GM19023 (cell line): ENCODE results near the gene MED10.

Source experiments
- ATAC-seq: cut with Tn5 transposase; IDR thresholded peaks from one replicate; pipeline ENCODE4 v1.9.1; 2021; ENCODE audit warnings: mild to moderate bottlenecking, moderate library complexity; ENCODE audit not compliant: unreplicated experiment

The MED10 gene

DNA sequence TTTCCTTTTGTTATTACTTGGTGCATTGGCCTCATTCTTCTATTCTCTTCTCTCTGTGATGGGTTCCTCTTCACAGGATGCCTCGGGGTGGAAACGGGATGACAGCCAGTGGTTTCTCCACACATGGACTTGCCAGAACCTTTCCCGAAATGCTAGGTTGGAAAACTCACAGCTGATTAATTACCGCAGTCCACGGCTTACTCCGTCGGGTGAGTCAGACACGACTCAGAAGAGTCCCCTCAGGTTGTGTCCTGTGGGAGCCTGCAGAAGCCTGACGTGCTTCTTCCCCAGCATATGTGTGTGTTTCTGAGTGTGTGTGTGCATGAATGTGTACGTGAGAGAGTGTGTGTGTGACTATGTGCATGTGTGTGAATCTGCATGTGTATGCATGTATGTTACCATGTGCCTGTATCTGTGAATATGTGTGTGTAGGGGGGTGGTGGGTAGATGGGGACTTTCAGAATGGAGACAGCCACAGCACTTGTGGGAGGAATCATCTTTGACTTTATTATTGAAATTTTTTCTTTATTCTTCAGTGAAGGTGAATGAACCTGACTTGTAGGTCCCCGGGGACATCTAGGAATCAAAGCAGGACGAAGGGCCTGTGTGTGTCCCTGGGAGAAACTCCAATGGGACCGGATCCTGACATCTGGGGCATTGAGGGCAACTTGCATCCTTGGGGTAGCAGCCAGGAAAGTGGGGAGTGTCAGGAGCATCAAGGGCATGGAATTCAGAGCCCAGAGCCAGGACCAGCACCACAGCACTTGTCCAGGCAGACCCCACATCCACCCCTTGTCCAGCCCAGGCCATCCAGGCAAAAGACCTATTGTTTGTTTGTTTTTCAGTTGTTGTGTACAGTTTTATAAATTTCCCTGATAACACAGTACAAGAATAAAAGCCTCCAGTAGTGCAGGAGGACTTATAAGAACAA, 21.9 kb upstream of the MED10 start:
- ATAC-seq: no peak

DNA sequence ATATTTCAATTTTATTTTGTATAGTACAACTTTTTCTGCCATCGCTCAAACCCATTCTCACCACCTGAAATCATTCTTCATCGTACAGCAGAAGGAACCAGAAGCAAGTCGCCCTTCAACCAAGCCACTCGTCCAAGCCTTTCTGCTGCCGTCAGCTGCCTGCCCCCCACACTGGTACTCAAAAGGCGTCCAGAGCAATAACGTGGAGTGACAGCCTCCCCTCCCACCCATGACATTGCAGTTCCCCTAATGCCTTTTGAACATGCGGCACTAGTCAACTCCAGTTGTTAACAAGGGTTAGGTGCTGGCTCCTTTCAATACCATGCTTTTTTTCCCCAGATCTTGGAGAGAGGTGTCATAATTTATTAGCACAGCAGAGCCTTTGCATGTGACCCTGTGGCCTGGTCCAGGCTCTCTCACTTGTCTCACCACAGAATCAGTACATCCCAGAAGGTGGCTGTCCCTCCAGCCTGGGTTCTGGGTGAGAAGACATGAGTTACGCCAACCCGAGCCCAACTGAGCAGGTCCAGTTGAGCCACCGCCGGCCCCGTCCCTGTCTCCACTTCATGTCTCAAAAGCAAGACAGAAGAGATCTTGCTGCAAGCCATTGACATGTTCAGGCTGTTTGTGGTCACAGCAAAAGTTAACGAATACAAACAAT, 20.4 kb upstream of the MED10 start:
- ATAC-seq: no peak

DNA sequence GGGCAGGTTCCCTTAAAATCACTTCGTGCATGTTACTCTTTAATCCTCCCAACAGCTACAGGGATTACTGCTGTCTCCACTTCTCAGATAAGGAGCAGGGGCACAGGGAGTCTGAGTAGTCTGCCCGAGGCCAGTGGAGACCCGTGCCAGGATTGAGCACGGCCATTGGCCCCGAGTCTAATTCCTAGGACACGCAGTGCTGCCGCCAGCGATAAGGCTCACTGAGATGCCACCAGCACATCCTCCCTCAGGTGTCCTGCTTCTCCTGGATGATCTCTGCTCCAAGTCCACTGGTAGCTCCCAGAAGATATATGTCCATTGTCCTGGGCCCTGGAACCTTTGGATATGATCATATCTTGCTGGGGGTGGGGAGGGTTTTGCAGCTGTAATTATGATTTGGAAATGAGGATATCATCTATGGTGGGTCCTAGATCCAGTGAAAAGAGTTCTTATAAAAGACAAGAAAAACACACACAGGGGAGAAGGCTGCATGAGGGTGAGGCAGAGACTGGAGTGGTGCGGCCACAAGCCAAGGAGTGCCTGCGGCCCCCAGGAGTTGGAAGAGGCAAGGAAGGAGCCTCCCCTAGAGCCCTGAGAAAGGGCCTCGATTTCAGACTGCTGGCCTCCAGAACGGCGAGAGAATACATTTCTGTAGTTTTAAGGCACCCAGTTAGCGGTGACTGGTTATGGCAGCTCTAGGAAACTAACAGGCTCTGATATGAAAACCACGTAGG, 19.4 kb upstream of the MED10 start:
- ATAC-seq: no peak

DNA sequence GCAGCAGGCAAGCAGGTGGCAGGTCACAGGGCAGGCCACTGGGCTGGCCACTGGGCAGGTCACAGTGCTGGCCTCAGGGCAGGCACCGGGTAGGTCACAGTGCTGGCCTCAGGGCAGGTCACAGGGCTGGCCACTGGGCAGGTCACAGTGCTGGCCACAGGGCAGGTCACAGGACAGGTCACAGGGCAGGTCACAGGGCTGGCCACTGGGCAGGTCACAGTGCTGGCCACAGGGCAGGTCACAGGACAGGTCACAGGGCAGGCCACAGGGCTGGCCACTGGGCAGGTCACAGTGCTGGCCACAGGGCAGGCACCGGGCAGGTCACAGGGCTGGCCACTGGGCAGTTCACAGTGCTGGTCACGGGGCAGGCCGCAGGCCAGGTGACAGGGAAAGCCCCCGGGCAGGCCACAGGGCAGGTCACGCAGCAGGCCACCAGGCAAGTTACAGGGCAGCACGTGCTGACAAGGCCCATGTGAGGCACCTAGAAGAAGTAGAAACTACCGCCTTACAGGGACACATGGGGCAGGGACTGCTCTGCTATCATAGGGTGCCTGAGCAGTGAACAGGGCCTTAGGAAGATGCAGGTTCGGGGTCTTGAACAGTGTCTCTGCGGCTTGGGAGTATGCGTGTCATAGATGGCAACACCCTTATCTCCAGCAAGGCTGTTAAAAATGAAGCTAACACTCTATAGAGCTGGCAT, 18.6 kb upstream of the MED10 start:
- ATAC-seq: no peak

DNA sequence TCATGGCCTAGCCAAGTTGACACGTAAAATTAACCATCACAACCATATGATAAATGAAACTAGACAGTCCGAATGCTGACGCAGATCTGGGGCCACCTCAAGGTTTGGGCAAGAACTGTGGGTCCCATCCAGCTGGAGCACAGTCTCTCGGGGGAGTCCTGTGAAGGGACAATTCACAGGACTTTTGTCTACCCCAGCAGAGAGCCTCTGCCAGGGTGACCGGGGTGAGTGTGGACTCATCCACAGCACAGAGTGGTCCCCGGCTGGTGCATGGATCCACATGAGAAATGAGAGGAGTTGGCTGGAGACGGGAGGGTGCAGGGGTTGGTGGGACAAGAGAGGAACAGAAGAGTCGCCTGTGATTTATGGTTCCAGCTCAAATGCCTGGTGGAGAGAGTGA, 17.7 kb upstream of the MED10 start:
- ATAC-seq: no peak

DNA sequence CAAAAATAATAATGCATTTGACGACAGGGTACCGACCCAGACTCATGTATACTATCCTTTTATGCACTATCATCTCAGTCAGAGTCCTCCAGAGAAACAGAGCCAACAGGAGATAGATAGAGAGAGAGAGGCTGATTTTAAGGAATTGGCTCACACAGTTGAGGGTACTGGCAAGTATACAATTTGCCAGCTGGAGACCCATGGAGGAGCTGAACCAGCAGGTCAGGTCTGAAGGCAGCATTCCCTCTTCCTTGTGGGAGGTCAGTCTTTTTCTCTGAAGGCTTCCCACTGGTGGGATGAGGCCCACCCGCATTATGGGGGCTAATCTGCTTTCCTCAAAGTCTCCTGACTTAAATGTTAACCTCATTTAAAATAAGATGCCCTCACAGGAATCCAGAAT, 17.3 kb upstream of the MED10 start:
- ATAC-seq: no peak

DNA sequence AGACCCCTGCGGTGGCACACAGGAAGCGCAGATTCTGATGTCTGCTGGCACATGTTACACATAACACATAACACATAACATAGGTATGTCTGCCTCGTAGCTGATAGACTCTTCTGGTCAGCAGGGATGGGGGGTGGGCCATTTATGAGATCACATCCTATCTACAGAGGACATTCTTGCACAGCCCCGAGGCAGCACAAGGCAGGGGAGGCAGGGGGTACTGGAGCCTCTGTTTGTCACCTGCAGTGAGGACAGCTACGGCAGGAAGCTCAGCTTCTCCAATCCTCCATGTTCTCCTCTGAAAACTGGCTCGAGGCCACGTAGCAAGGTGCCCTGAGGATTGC, 16.7 kb upstream of the MED10 start:
- no peak for ATAC-seq

DNA sequence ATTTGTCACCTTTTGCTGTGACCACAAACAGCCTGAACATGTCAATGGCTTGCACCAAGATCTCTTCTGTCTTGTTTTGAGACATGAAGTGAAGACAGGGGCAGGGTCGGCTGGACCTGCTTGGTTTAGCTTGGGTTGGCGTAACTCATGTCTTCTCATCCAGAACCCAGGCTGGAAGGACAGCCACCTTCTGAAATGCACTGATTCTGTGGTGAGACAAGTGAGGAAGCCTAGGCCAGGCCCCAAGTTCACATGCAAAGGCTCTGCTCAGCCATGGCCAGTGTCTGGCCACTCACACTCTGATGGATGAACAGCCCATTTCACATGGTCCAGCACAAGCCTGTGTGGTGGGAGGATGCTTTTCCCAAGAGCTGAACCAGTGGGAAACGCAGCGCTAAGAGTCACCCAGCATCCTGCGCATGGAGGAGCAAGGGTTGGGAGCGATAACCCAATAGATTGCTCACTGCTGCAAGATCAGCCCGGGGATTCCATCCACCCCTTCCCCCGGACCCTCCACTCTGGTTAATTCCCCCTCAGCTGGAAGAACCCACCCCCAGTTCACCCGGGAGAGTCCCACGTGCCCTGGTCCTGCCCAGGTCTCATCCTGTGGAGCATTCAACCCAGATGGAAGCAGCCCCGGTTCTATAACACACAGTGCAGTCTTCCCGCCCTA, 16.2 kb upstream of the MED10 start:
- no peak for ATAC-seq

DNA sequence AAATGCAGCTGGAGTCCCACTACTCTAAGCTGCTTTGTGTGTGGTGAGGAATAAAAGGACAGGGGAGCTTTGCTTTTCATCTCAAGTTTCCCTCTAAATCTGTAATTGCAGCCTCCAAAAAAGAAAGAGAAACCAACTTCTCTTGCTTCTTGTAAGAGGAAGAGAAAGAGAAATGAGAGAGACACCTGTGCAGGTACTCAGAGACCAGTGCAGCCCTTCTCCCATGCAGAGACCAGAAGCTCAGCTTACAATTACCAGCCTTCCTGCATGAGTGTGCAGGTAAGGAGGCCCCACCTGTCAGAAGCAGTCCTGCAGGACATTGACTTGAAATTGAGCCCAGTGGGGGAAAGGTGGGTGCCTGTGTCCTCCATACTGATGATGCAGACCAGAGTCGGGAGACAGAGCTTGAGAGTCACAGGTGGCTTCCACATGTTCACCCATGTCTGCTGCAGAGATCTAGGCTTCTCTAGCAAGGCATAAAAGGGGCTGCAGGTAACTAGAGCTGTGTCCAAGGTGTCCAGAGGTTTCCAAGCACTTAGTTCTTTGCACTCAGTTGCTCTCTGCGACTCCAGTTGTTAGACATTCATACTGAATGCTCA, 15.3 kb upstream of the MED10 start:
- peak; percentile 52 for ATAC-seq

DNA sequence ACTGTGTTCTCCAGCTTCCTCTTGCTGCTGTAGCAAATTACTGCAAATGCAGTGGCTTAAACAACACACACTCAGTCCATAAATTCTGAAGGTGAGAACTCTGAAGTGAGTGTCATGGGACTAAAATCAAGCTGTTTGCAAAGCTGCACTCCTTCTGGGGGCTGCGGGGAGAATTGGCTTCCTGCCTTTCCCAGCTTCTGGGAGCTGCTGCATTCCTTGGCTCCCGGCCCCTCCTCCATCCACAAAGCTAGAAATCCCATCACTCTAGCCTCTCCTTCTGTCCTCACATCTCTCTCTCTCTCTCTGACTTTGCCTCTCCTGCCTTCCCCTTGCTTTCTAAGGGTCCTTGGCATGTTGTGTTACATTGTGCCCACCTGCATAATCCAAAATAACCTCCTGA, 14.2 kb upstream of the MED10 start:
- ATAC-seq: no peak

DNA sequence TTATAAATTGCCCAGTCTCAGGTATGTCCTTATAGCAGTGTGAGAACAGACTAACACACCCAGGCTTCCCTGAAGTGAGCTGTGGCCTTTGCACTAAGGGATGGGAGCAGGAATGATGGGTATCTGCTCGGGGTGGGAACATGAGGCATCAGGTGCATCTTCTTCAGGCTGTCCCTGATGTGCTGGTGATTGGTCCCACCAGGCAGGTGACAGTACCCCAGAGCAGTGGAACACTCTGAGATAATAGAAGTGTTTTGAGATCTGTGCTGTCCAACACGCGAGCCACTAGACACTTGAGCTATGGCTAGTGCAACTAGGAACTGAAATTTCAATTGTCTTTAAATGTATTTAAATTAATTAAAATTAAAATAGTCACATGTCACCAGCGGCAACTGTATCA, 12.8 kb upstream of the MED10 start:
- ATAC-seq: no peak

DNA sequence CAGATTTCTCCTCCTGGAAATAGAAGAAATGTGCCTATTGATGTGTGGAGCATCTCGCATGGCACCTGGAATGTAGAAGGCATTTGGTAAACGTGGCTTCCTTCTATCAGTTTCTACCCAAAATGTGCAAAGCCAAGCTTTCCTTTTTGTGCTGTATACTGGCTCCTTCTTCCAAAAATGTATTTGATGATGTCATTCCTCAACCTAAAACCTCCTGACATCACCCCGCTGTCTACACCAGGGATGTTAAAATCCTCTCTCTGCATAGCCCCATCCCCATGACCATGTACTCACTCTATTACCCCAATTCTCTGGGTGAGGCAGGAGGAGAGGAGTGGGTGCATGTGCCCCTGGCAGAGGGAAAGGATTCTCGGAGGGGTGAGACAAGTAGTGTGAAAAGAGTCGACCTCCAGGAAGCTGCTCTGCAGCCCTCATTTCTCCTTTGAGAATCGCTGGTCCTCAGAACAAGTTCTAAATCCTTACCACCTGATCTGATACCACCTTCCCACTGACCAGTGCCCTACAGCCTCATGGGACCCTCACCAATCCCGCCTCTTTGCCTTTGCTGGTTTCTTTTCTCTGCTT, 11.7 kb upstream of the MED10 start:
- ATAC-seq: no peak

DNA sequence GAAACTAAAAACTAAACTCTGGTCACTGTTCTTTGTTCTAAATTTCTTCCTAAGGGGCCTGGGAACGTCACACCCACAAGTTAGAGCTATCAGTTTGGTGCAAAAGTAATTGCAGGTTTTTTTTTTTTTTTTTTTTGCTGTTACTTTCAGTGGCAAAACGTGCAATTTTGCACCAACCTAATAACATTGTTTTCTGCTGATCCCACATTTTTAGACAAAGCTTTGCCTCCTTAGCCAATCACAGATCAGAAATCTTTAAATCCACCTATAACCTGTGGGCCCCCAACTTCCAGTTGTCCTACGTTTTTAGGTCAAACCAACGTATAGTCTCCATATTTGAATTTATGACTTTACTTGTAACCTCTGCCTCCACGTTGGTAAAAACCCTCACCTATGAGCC, 11.1 kb upstream of the MED10 start:
- no peak for ATAC-seq

DNA sequence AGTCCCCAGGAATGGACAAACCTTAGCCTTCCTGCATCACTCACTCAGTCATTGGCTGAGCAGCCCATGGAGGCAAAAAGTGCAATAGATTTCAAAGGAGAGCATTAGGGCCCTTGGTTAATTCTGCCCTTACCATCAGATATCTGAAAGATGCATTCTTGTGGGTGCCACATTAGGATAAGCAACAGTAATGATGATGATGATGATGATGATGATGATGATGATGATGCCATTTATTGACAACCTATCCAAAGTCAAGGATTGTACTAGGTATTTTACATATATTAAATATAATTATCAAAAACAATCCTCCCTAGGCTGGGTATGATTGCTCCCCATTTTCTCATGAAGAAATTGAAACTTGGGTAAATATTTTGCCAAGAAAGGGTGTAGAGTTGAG, 9.6 kb upstream of the MED10 start:
- no peak for ATAC-seq

DNA sequence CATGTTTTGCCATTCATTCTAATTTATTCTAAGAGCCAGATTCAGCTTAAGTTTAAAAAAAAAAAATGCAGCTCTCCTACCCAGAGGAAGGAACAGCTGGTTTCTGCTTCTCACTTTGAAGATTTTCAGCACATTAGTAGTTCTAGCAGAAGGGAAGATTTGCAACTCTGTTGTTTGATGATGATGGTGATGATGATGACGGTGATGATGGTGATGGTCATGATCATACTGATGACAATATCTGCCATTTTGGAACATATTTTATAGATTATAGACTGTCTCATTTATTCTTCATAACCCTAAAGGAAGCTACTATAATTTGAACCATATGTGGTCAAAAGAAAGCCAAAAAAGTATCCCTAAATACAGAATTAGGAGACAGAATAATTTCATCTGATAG, 7.9 kb upstream of the MED10 start:
- ATAC-seq: no peak

DNA sequence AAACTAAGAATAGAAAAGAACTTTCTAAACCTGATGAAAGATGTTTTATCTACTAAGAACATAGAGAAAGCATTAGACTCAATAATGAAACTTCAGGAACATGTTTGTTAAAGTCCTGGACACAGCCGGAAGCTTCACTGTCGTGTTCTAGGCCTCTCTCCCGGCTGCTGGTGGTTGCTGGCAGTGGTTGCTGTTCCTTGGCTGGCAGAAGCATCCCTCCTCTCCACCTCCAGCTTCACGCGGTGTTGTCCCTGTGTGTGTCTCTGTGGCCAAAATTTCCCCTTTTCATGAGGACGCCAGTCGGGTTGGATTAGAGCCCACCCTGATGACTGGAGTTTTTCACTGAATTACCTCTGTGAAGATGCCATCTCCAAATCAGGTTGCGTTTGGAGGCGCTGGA, 6.5 kb upstream of the MED10 start:
- no peak for ATAC-seq

DNA sequence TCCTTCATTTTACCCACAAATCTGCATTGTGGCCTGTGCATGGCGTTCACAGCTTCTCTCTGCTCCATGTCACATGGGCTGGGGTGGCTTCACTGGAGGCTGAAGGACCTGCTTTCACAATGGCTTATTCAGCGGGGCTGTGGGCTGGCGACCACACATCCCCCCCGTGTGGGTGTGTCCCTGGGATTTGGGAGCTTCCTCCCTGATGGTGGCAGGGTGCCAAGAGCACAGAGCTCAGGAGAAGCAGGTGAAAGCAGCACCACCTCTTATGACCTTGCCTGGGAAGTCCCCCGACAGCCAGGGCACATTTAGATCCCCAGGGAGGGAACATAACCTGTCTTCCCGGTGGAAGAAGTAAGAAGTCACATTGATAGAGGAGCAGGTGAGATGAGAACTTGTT, 5.0 kb upstream of the MED10 start:
- ATAC-seq: no peak

DNA sequence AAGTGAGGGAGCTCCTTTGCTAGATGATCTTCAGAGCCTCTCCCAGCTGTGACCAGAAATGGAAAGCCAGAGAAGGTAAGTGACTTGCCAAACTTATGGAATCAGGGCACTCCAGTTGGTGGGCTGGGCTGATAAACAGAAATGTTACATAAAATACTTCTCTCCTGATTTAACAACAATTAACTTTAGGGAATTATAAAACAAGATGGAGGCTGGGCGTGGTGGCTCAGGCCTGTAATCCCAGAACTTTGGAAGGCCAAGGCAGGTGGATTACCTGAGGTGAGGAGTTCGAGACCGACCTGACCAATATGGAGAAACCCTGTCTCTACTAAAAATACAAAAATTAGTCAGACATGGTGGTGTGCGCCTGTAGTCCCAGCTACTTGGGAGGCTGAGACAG, 899 bp upstream of the MED10 start:
- no peak for ATAC-seq

DNA sequence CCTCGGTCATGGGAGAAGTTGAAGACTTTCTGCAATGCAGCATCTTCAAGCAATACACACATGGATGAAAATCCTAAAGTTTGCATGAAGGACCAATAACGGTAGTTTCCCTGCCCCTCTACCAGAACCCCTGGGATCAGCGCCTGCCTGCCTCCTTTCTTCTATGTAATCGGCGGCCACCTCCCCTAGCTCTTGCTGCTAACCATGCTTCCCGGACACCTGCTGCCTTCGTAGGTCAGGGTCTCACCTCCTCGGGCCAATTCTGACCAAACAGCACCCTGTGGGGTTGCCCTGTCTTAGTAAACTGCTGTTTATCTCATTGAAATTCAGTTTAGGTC, 388 bp upstream of the MED10 start:
- peak; percentile 24 for ATAC-seq

DNA sequence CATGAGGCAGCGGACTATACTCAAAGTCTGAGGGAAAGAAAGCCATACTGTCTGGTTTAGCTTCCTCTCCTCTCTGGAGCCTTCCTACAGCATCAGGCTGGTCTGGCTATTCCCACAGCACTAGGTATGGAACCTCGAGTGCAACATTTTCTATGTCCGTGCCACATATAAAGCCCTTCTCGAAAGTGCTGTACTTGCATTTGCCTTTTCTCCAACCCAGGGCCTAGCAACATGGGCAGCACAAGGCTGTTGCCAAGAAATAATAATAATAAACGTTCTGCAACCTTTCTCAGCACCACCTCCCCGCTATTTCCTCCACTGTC, 804 bp downstream of the MED10 start:
- ATAC-seq: no peak
